Measurements from ENCODE around the gene HSPG2.

Gene HSPG2

DNA sequence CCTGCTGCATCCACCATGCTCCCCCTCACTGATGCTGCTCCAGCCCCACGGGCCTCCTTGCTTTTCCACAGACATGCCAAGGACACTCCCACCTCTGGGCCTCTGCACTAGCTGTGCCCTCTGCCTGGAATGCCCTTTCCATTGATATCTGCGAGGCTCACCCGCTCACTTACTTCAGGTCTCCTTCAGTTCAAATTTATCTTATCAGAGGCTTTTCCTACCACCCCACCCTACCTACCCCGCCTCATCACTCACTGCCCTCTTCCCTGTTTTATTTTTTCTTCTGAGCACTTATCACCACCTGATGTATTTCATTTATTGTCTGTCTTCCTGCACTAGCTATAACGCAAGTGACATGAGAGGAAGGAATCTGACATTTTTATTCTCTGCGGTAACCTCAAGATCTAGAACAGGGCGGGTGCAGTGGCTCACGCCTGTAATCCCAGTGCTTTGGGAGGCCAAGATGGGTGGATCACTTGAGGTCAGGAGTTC, 7.0 kb downstream of the HSPG2 start:
- H3K4me1 ChIP-seq: no peaks in the 10 kb centered on the region

DNA sequence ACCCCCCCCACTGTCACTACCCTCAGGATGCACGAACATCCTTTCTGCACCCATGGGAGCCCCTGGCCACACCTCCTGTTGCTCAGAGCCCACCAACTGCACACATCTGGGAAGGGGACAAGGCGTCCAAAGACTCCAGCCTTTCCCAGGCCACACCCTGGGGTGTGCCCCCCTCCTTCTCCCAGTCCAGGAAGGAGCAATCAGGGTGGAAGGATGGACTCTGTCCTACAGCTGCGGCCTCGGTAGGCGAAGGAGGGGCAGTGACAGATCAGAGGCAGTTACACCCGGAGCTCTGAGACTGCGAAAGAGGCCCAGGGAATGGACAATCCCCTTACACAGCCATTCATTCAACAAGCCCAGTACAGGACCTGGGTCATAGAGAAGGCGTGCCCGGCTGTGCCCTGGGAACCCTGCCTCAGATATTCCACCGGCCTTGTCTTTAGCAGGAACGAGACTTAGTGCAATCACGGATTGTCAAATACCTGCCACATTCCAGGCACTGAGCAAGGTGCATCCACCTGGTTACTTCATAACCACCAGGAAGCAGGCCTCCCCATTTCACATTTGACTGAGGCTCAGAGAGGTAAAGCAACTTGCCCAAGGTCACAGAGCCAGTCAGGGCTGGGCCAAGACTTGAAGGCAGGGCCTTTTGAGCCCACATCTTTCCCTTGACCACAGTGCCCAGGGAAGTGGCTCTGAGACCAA, 9.4 kb downstream of the HSPG2 start:
- Histone ChIP-seq H3K27me3 (no peaks in the 10 kb centered on the region), H3K4me1 (no peaks in the 10 kb centered on the region), H3K4me3 (ENCODE audit: low read depth, low read length) (no peak overlapping the region), H3K36me3 (no peaks in the 10 kb centered on the region), H3K9me3 (no peaks in the 10 kb centered on the region)
- DNase-seq: no peak
- TF ChIP-seq, protein P1, sequence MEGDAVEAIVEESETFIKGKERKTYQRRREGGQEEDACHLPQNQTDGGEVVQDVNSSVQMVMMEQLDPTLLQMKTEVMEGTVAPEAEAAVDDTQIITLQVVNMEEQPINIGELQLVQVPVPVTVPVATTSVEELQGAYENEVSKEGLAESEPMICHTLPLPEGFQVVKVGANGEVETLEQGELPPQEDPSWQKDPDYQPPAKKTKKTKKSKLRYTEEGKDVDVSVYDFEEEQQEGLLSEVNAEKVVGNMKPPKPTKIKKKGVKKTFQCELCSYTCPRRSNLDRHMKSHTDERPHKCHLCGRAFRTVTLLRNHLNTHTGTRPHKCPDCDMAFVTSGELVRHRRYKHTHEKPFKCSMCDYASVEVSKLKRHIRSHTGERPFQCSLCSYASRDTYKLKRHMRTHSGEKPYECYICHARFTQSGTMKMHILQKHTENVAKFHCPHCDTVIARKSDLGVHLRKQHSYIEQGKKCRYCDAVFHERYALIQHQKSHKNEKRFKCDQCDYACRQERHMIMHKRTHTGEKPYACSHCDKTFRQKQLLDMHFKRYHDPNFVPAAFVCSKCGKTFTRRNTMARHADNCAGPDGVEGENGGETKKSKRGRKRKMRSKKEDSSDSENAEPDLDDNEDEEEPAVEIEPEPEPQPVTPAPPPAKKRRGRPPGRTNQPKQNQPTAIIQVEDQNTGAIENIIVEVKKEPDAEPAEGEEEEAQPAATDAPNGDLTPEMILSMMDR (IDR thresholded peaks at IDR 0.05; ENCODE audit: low read depth, low read length): no peak

More for the DNA sequence above, 7.0 kb downstream of the HSPG2 start:
- Histone ChIP-seq H3K27me3 (no peaks in the 10 kb centered on the region), H3K9me3 (no peaks in the 10 kb centered on the region), H3K4me3 (ENCODE audit: low read depth, low read length) (no peak overlapping the region), H3K36me3 (no peaks in the 10 kb centered on the region)
- TF ChIP-seq, protein P1 (IDR thresholded peaks at IDR 0.05; ENCODE audit: low read depth, low read length): no peak
- DNase-seq: no peak

DNA sequence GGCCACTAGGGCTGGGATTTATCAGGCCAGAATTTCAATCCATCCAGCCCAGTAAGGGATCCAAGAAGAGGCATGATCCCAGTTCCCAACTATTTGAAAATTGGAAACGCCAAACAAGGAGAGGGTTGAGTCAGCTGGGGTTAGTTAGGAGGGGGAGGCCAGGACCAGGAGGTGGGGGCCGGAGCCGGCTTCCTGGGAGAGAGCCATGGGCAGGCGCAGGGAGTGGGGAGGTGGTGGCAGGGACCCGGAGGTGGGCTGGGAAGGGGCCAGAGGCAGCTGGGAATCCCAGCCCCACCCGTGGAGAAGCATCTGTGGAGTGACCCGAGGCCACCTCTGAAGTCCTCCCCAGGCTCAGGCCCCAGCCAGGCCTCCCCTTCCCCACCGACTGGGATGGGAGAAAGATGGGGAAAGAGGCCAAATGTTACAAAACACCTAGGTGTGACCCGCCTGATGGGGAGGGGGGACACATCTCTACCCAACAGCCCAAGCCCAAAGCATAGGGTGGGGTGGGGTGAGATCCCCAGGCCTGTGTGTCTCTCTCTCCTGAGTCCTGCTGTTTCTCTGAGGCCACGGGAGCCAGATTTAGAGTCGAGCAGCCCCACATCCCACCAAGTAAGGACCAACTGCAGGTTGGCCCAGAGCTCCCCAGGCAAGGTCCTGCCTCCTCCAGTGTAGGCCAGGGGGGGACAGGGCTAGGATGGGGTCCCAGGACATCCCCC, 10.1 kb downstream of the HSPG2 start:
- no peak for DNase-seq
- Histone ChIP-seq H3K36me3 (no peaks in the 10 kb centered on the region), H3K4me3 (ENCODE audit: low read depth, low read length) (no peak overlapping the region), H3K9me3 (no peaks in the 10 kb centered on the region), H3K27me3 (no peaks in the 10 kb centered on the region), H3K4me1 (no peaks in the 10 kb centered on the region)
- TF ChIP-seq, protein P1 (IDR thresholded peaks at IDR 0.05; ENCODE audit: low read depth, low read length): no peak

DNA sequence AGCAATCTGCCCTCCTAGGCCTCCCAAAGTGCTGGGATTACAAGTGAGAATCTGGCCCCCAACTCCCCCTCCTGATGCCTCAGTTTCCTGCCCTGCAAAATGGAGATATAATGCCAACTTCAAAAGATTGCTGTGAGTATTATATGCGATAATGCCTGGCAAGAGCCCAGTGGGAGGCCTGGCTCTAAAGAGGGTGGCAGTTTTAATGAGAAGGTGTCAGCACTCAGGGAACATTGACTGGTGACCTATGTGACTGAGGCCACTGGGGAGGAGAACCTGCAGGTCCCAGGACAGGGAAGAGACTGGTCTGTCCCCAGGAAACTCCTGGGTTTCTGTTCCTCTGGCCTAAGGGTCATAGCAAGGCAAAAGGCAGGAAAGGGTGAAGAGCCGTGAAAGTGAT, 11.0 kb downstream of the HSPG2 start:
- Histone ChIP-seq H3K4me1 (no peaks in the 10 kb centered on the region), H3K27me3 (no peaks in the 10 kb centered on the region)
- DNase-seq: no peak

DNA sequence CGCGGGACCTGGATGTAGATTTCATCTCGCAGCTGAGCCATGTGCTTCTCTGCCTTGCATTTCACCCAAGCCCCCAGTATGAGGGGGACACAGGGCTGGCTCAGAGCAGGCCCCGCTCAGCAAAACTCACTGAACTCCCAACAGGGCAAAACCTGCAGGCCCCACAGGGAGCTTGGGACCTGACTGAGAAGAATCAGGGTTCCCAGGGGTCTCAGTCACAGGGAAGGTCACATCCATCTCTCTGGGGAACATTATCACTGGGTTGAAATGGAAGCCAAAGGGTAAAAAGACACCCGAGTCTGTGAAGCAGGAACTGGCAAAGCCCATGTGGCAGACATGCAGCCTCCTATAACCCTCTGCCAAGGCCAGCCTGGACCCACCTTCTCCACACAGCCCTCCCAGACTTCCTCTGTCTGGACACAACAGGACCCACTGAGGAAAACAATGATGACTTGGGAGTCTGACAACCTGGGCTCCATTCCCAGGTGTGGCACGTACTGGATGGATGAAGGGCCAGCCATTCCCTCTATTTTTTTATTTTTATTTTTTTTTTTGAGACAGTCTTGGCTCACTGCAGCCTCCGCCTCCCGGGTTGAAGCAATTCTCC, 11.7 kb downstream of the HSPG2 start:
- Histone ChIP-seq H3K27me3 (no peaks in the 10 kb centered on the region), H3K36me3 (no peaks in the 10 kb centered on the region), H3K4me3 (ENCODE audit: low read depth, low read length) (no peak overlapping the region), H3K9me3 (no peaks in the 10 kb centered on the region), H3K4me1 (no peaks in the 10 kb centered on the region)
- TF ChIP-seq, protein P1 (IDR thresholded peaks at IDR 0.05; ENCODE audit: low read depth, low read length): no peak
- no peak for DNase-seq

More for the DNA sequence above, 11.0 kb downstream of the HSPG2 start:
- no peak overlapping the region for H3K4me3 ChIP-seq (ENCODE audit: low read depth, low read length)
- H3K36me3 ChIP-seq: no peaks in the 10 kb centered on the region
- TF ChIP-seq, protein P1 (IDR thresholded peaks at IDR 0.05; ENCODE audit: low read depth, low read length): no peak
- H3K9me3 ChIP-seq: no peaks in the 10 kb centered on the region
